HG02981 (cell line): ENCODE results near the gene PRPS1.
A peak's percentile ranks its signal among the peaks of the same experiment; 100 is the strongest.
"Not testable (repeated sequence)": the region's sequence is repeated elsewhere in the genome, so short reads cannot be mapped to it uniquely, and the experiment has no call there.

Experiments
- ATAC-seq: cut with Tn5 transposase; IDR thresholded peaks from one replicate; pipeline ENCODE4 v1.9.1; 2021; ENCODE audit warnings: mild to moderate bottlenecking, moderate library complexity; ENCODE audit not compliant: unreplicated experiment

Gene PRPS1

DNA sequence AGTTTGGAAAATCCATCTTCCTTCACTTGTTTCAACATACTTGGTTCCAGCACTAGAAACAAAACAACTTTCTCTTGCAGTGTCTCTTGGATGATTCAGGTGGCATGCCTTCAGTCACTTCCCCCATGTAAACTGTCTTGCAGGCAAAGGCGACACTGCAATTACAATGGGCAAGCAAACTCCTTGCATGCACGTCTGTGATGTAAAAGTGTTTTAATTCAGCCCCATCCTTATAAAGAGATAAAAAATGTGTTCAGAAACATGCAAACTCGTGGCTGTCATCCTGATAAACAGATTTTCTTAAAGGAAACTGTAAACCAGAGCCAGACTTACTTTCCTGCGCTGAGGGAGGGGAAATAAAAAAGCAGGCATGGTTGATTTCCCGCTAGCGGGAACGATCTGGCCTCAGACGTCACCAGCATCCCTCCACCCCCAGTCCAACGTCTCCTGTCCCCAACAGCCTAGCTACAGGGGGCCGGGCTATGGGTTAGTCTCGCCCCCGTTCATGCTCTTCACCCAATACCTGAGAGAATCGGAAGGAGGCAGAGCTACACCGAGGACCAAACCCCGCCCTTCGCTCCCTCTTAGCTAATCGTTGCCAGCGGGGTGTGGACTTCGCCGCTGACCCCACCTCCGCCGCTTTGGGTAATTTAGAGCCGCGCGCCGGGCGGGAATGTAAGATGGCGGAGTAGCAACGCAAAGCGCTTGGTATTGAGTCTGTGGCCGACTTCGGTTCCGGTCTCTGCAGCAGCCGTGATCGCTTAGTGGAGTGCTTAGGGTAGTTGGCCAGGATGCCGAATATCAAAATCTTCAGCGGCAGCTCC, at the start of gene PRPS1:
Gene PRPS1, plus strand, starts transcription at position 673 of the 824 bp plus-strand sequence. Its CDS starts 119 bp downstream, at position 792.
- peak; percentile 100 for ATAC-seq

DNA sequence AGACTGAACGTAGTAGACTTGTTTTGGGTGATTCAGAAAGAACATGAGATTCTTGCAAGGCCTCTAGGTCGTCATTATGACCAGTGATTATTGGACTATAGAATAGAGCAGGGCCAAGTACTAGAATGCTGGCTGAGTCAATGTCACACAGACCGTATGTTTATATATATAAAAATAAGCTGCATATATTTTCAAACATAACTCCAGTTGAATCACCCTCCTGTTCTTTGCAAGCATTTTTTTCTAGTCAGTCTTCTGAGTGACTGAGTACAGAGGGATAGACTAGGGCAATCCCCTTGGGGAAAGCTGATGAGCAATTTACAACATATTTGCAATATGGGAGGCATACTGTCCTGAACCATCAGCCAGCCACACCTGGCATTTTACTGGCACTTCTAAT, 48.4 kb upstream of the PRPS1 start:
- no peak for ATAC-seq

DNA sequence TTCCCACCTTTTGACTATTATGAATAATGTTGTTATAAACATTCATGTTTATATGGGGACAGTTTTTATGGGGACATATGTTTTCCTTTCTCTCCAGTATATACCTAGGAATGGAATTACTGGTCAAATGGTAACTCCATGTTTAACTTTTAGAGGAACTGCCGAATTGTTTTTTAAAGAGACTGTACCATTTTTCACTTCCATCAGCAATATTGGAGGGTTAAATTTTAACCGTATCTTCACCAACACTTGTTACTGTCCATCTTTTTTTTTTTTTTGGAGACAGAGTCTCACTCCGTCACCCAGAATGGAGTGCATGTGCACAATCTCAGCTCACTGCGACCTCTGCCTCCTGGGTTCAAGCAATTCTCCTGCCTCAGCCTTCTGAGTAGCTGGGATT, 46.4 kb upstream of the PRPS1 start:
- no peak for ATAC-seq

DNA sequence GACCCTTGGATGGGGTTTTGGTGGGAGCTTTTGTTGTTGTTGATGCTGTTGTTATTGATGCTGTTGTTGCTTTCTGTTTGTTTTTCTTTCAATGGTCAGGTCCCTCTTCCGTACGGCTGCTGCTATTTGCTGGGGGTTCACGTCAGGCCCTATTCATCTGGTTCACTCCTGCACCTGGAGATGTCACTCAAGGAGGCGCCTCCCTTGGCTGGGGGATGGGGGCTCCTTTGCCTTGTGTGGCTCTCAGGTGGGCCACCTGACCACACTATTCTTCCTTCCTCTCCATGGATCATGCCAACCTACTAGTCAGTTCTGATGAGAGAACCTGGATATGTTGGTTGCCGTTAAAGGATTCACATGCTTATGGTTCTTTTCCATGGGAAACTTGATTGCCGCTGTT, 39.1 kb upstream of the PRPS1 start:
- no peak for ATAC-seq

DNA sequence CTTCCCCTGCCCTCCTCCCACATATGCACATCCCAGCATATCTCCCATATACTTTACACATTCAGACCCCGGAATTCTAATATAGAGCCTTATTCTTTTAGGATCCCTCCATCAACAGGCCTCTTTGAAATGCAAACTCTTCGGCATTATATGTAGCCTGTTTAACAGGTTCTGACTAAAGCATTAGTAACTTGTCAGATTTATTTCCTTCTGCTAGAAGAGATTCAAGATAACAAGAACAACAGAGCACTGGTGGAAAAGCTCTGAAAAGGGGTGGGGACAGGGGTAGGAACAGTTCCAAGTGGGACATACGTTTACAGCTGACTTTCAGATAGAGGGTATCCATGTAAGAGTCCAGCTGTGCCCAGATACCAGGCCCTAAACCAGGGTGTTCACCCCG, 31.7 kb upstream of the PRPS1 start:
- no peak for ATAC-seq

DNA sequence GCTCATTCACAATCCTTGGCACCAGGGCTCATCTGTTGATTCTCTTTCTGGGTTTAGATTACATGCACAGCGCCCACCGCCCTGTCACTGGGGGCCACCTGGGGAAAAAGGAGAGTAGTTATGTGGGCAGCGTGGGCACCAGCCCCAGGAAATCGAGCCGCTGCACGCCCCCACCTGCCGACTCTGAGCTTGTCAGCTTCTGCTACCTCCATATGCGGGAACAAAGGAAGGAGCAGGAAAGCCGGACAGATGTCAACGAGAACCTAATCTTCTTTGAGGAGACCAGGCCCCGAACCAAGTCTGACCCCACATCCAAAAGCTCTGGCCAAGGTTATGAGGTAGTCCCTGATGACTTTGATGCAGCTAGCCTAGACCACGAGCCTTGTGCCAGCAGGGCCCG, 31.0 kb upstream of the PRPS1 start:
- ATAC-seq, result no peak

DNA sequence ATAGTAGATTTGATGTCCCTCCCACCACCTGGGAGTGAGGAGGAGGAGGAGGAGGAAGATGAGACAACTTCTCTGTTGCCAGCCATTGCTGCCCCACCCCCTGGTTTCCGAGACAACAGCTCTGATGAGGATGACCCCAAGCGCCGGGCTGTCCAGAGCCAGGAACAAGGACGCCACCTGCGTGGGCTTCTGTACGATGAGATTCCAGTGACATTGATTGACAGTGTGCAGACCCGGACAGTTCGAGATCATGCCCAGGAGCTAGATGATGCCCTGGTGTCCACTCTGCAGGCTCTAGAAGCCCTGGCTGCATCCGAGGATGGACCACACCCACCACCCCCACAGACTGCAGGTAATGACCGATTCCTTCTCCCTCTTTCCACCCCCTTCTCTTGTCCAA, 30.5 kb upstream of the PRPS1 start:
- ATAC-seq, result no peak

DNA sequence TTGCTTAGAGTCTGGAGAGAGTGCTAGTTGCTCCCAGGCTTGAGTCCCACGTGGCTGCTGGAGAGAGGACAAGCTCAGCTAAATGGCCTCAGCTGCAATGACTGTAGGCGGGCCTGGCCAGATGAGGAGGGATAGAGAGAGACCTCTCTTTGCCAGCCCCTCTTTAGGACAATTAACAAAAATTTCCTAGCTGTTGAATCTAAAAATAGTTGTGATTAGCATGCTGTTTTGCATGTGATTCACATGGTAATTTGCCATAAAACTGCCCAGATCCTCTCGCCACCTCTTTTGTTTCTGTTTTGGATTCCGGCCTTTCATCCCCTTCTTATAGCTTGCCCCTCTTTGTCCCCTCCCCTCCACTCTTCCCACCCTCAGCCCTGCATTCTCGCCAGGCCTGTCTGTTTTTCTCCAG, 28.9 kb upstream of the PRPS1 start:
- ATAC-seq, result no peak

DNA sequence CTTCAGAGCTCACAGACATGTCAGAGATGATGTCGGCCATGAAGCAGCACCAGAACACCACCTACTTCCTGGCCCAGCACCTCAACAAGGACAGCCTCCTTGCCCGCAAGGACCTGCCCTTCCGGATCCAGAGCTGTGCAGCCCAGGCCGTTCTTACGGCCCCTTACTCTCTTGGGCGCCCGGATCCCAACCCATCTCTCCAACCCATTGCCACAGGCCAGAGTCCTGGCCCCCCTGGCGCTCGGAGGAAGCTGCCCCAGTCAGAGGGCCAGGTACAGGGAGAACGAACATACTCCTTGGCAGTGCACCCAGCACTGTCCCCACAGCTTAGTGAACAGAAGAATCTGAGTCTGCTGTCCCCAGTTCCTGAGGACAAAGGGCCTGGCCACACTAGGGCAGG, 27.9 kb upstream of the PRPS1 start:
- no peak for ATAC-seq

DNA sequence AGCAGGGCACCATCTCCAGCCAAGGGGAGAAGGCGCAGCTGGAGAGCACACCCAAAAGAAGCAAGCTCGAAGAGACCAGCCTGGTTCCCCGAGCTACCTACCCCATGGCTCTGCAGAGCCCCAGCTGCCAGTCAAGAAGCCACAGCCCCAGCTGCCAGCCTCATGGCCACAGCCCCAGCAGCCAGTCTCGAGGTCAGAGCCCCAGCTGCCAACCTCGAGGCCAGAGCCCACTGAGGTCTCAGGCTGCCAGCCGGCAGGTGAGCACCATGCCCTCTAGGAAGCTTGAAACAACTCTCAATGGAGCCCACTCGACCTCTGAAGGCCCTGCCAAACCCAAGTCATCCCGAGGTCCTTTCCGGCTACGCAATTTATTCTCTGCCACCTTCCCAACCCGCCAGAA, 27.0 kb upstream of the PRPS1 start:
- ATAC-seq, result no peak

DNA sequence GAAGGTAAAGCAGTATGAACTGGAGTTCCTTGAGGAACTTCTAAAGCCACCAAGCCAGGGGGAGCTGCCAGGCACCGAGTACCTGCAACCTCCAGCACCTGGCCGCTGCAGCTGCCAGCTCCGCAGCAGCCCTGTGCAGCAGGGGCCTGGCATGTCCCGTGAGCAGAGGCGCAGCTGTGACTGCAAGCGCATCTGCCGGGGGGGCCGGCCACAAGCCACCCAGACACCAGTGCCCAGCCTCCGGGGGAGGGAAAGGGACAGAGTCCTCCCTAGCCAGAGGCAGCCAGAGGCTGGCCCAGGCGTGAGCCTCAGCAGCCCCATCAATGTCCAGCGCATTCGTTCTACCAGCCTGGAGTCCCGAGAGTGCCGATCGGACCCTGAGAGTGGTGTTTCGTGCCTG, 26.6 kb upstream of the PRPS1 start:
- no peak for ATAC-seq

DNA sequence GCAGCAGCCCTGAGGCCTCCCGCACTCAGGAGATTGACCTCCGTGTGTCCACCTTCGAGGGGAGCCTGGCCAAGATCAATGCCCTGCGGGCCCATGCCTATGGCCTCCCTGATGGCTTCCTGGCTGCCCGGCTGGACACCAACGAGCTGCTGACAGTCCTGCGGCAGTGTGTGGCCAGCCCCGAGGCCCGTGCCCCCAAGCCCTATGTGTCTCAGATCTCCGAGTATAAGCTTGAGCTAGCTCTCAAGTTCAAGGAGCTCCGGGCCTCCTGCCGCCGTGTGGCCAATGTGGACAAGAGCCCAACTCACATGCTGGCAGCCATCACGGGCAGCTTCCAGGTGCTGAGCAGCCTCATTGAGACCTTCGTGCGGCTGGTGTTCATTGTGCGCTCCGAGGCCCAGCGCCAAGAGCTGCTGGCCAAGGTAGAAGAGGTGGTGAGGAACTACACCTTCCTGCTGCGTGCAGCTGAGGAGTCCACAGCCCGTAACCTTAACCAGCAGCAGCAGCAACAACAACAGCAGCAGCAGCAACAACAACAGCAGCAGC, 25.5 kb upstream of the PRPS1 start:
- no peak for ATAC-seq

DNA sequence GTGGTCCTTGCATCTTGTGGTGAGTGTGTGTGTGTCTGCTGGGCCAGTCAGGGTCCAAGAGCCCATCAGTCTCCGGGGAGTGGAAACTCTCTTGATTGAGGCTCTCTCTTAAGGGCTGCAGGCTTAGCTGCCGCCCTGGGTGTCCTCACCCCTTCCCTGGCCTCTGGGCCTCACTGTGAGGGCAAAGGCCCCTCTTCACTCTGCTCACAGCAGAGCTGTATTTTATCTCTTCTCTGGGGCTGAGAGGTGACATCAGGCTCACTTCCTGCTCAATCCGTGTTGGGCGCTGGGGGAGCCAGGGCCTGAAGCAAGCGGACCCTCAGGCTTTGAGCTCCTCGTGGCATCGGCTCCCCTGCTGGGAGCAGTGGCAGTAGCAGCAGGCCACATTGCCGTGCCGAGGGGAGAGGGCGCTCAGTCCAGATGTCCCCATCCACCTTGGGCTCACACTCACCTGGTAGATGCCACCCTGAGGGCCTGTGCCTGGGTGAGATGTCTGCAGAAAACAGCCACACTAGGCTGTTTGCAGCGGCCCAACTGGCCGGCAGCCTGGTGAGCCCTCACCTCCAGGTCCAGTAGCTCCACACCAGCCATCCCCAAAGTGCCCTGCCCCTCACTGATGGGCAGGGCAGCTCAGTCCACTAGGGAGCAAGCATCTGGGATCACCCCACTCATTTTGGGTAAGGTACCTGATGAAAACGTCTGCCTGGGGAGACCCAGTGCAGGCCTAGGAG, 24.7 kb upstream of the PRPS1 start:
- ATAC-seq, result no peak

DNA sequence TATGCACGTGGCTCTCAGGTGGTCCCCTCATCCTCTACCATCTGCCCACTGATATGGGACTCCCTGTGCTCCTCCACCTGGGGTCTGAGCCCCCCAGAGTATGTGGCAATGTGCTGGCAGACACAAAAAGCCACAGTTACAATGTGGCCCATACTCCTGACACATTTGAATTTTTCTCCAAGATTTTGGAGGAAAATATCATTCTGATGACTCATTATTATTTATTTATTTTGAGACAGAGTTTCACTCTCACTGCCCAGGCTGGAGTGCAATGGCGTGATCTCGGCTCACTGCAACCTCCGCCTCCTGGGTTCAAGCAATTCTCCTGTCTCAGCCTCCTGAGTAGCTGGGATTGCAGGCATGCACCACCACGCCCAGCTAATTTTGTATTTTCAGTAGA, 19.2 kb upstream of the PRPS1 start:
- not testable (repeated sequence) for ATAC-seq

DNA sequence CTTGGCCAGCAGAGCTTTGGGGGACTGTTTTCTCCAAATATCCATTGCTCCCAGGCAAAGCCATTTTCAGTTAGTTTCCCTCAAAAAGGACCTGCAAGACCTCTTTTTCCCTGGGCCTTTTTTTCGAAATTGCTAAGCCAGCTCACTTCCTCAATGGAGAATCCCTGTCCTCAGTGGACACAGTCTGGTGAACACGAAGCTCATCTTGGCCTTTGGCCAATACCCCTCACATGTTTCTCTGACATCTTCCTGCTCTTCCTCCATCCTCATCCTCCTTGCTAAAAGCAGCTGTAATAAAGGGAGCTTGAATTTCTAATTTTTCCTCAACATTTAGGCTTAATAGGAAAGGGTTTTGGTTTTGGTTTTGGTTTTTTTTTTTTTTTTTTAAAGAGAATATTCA, 17.6 kb upstream of the PRPS1 start:
- no peak for ATAC-seq

DNA sequence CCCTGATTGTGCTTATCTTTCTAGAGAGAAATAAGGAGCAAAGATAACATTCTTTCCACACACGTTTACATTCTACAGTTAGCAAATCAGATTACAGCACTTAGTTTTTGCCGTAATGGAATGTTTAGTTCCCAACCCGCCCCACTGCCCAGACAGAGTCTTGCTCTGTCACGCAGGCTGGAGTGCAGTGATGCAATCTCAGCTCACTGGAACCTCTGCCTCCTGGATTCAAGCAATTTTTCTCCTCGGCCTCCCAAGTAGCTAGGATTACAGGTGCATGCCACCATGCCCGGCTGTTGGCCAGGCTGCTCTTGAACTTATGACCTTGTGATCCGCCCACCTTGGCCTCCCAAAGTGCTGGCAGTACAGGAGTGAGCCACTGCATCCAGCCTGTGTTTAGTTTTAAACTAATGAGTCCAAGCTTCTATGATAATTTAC, 8.4 kb upstream of the PRPS1 start:
- no peak for ATAC-seq

DNA sequence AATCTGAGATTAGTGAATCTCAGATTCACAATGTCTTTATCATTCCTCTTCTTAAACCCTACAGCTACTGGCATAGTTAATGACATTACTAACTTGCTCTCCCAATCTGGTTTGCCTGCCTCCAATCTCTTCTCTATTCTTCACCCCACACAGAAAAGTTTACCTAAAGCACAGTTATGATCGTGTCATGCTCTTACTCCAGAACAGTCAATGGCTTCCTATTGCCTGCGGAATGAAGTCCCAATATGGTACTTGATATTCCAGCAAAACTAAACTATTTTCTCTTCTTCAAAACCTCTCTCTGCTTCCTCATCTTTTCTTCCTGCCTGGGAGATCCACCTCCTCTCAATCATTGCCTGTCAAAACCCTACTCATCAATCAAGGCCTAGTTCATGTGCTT, 3.4 kb upstream of the PRPS1 start:
- no peak for ATAC-seq

DNA sequence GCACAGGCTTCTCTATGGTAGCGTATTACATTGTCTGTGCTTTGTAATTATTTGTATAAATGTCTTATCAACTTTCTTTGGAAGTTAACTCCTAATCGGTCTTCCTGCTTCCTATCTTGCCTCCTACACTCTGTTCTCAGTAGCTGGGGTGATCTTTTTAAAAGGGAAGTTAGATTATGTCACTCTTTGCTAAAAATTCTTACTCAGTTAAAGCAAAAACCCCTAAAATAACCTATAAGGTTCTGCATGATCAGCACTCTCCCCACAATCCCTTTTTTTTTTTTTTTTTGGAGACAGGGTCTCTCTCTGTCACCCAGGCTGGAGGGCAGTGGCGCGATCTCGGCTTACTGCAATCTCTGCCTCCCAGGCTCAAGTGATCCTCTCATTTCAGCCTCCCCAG, 2.6 kb upstream of the PRPS1 start:
- no peak for ATAC-seq

DNA sequence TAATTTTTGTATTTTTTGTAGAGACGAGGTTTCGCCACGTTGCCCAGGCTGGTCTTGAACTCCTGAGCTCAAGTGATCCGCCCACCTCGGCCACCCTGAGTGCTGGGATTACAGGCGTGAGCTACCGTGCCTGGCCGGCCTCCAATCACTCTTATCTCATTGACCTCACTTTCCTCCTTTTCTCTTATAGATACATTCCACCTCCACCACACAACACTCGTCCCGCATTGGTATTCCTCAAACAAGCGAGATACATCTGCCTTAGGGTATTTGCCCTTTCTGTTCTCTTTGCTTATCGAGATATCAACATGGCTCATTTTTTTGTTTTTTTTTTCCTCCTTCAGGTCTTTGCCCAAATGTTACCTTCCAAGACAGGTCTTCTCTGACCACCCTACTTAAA, 1.8 kb upstream of the PRPS1 start:
- no peak for ATAC-seq

DNA sequence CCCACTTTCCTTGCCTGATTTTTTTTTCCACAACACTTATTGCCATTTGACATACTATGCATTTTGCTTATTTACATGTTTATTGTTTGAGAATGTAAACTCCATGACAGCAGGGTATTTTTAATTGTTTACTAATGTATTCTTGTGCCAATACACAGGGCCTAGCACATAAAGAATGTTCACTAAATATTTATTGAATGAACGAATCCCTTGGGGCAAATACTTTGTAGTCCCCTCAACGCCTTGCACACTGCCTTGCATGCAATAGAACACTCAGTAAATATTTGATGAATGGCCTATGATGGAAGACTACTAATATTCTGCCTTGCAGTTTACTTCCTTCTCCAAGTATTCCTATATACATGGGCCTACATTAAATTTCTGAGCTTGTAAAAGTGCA, 1.4 kb upstream of the PRPS1 start:
- ATAC-seq, result no peak

DNA sequence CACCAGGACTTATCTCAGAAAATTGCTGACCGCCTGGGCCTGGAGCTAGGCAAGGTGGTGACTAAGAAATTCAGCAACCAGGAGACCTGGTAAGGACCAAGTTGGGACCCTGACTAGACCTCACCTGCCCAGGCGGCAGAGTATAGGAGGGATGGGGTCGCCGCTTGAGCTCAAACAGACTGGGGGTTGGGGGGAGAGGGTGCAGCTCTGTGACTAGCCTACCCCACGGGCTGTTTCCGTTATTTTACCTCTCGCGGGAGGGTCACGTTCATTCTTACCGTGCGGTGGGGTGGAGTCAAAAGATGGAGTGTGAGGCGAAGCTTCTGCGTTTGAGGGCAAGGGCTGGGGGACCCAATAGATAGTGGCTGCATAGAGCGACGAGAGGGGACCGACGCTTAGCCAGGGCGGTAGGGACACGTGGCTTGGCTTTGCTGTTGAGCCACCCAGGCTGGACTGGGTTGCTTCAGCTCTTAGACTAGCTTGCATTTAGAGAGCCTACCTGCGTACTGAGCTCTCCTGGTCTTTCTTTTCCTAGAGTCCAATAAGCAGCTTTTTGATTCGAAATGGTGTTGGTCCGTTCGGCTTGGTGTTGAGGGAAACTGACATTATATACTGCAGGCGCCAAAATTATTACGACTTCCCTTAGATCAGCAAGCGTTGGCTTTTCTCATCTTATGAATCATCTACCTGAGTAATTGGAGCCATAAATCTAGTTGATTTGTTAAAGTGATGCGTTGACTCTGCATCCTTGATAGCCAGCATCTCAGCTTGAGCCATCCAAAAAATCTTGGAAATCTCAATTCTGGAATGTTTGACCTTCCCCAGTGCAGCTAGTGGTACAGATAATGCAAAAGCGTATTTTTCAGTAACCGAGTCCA, 591 bp downstream of the PRPS1 start:
- peak; percentile 39 for ATAC-seq
